GM19351 (cell line): ENCODE measurements around the gene ZNF473.

Source experiments
- ATAC-seq: cut with Tn5 transposase; IDR thresholded peaks from one replicate; pipeline ENCODE4 v1.9.1; 2021; ENCODE audit warnings: mild to moderate bottlenecking, moderate library complexity; ENCODE audit not compliant: unreplicated experiment

Gene ZNF473

GRCh38 chr19:50025794-50026549 is at the start of gene ZNF473:
ZNF473 (plus strand) TSS chr19:50026005; CDS start chr19:50031083, 5,078 bp downstream.
- ATAC-seq: peak; percentile 71

GRCh38 chr19:49976496-49976895 is 49.3 kb upstream of the ZNF473 start:
- no peak for ATAC-seq

- ATAC-seq: no peak
Observed at GRCh38 chr19:49977076-49977475, 48.7 kb upstream of the ZNF473 start.

- no peak for ATAC-seq
Observed at GRCh38 chr19:49977881-49978280, 47.9 kb upstream of the ZNF473 start.

GRCh38 chr19:49978324-49978723 is 47.5 kb upstream of the ZNF473 start:
- no peak for ATAC-seq

GRCh38 chr19:49981603-49982593 is 43.9 kb upstream of the ZNF473 start:
- ATAC-seq: no peak

GRCh38 chr19:49983645-49984229 is 42.1 kb upstream of the ZNF473 start:
- no peak for ATAC-seq

GRCh38 chr19:49984491-49984890 is 41.3 kb upstream of the ZNF473 start:
- no peak for ATAC-seq

- no peak for ATAC-seq
Observed at GRCh38 chr19:49985871-49986270, 39.9 kb upstream of the ZNF473 start.

GRCh38 chr19:49986354-49986753 is 39.5 kb upstream of the ZNF473 start:
- no peak for ATAC-seq

GRCh38 chr19:49987159-49987698 is 38.6 kb upstream of the ZNF473 start:
- ATAC-seq: no peak

- ATAC-seq: no peak
Observed at GRCh38 chr19:49988007-49988406, 37.8 kb upstream of the ZNF473 start.

- no peak for ATAC-seq
Observed at GRCh38 chr19:49988433-49988832, 37.4 kb upstream of the ZNF473 start.

GRCh38 chr19:49997709-49998108 is 28.1 kb upstream of the ZNF473 start:
- no peak for ATAC-seq

GRCh38 chr19:49999371-50000010 is 26.3 kb upstream of the ZNF473 start:
- no peak for ATAC-seq

- ATAC-seq: no peak
Observed at GRCh38 chr19:50000038-50000840, 25.6 kb upstream of the ZNF473 start.

- no peak for ATAC-seq
Observed at GRCh38 chr19:50000841-50001557, 24.8 kb upstream of the ZNF473 start.

GRCh38 chr19:50001775-50002174 is 24.0 kb upstream of the ZNF473 start:
- ATAC-seq: no peak

- no peak for ATAC-seq
Observed at GRCh38 chr19:50002386-50002960, 23.3 kb upstream of the ZNF473 start.
